Central memory CD8-positive, alpha-beta T cell (primary cell): ENCODE results near the gene GUCA2B.

Source experiments
- ATAC-seq: fragments of 150-1000 bp; cut with Tn5 transposase; replicated peaks from 2 replicates; pipeline ENCODE4 v1.10.0; 2022; ENCODE audit warnings: mild to moderate bottlenecking, moderate FRiP score, moderate number of reproducible peaks; ENCODE audit not compliant: poor library complexity, severe bottlenecking; ENCODE audit errors: extremely low read depth
- DNase-seq, 2 donors: peaks; one replicate each; pipeline ENCODE4 v3.0.0; 2021; ENCODE audit warnings: low spot score in 2 of 2
- H3K27ac Mint-ChIP-seq: one replicate; pipeline ENCODE4 v1.8.0; 2022; ENCODE audit warnings: low read depth, mild to moderate bottlenecking, moderate library complexity, mixed read lengths
- H3K27me3 Mint-ChIP-seq: one replicate; pipeline ENCODE4 v1.8.0; 2022; ENCODE audit warnings: mixed read lengths
- H3K36me3 Mint-ChIP-seq: one replicate; pipeline ENCODE4 v1.8.0; 2022; ENCODE audit warnings: mild to moderate bottlenecking, moderate library complexity, mixed read lengths; ENCODE audit not compliant: insufficient read depth
- H3K4me1 Mint-ChIP-seq: one replicate; pipeline ENCODE4 v1.8.0; 2022; ENCODE audit warnings: mixed read lengths
- H3K4me3 Mint-ChIP-seq: one replicate; pipeline ENCODE4 v1.8.0; 2022; ENCODE audit warnings: mild to moderate bottlenecking, moderate library complexity, mixed read lengths
- H3K9me3 Mint-ChIP-seq: one replicate; pipeline ENCODE4 v1.8.0; 2022; ENCODE audit warnings: mixed read lengths

Gene GUCA2B

GRCh38 chr1:42152907-42153600, at the start of gene GUCA2B:
TSS of gene GUCA2B (plus strand) at chr1:42153410. CDS start at chr1:42153451, 41 bp downstream.
- Mint-ChIP-seq H3K9me3 (no peaks in the 10 kb centered on the region), H3K36me3 (no peaks in the 10 kb centered on the region), H3K4me3 (no peak within 1 kb of the TSS), H3K4me1 (peaks cover 8% of the 10 kb centered on the region), H3K27ac (no peak within 1 kb of the TSS), H3K27me3 (peaks cover 37% of the 10 kb centered on the region)
- DNase-seq (no peak), ATAC-seq (no peak)

GRCh38 chr1:42105025-42105424, 48.2 kb upstream of the GUCA2B start:
- H3K9me3 Mint-ChIP-seq: no peaks in the 10 kb centered on the region
- H3K27ac Mint-ChIP-seq: no peak overlapping the region
- H3K4me3 Mint-ChIP-seq: no peak overlapping the region
- H3K27me3 Mint-ChIP-seq: peaks cover 31% of the 10 kb centered on the region
- H3K4me1 Mint-ChIP-seq: no peaks in the 10 kb centered on the region
- no peak for DNase-seq
- H3K36me3 Mint-ChIP-seq: no peaks in the 10 kb centered on the region
- ATAC-seq: no peak

GRCh38 chr1:42108309-42108708, 44.9 kb upstream of the GUCA2B start:
- no peak for DNase-seq
- ATAC-seq: no peak
- Mint-ChIP-seq H3K9me3 (no peaks in the 10 kb centered on the region), H3K27ac (no peak overlapping the region), H3K4me1 (no peaks in the 10 kb centered on the region), H3K27me3 (peaks cover 44% of the 10 kb centered on the region), H3K36me3 (no peaks in the 10 kb centered on the region), H3K4me3 (no peak overlapping the region)

GRCh38 chr1:42109600-42109999, 43.6 kb upstream of the GUCA2B start:
- ATAC-seq (no peak), DNase-seq (no peak)
- Mint-ChIP-seq H3K4me3 (no peak overlapping the region), H3K27me3 (peaks cover 53% of the 10 kb centered on the region), H3K9me3 (no peaks in the 10 kb centered on the region), H3K4me1 (no peaks in the 10 kb centered on the region), H3K27ac (no peak overlapping the region), H3K36me3 (no peaks in the 10 kb centered on the region)

GRCh38 chr1:42114229-42114628, 39.0 kb upstream of the GUCA2B start:
- Mint-ChIP-seq H3K27ac (no peak overlapping the region), H3K9me3 (no peaks in the 10 kb centered on the region), H3K4me1 (no peaks in the 10 kb centered on the region), H3K4me3 (no peak overlapping the region), H3K36me3 (no peaks in the 10 kb centered on the region), H3K27me3 (peaks cover 73% of the 10 kb centered on the region)
- DNase-seq: no peak
- no peak for ATAC-seq

GRCh38 chr1:42117214-42117613, 36.0 kb upstream of the GUCA2B start:
- no peak overlapping the region for H3K27ac Mint-ChIP-seq
- no peak overlapping the region for H3K4me3 Mint-ChIP-seq
- no peaks in the 10 kb centered on the region for H3K4me1 Mint-ChIP-seq
- peaks cover 55% of the 10 kb centered on the region for H3K27me3 Mint-ChIP-seq
- no peaks in the 10 kb centered on the region for H3K36me3 Mint-ChIP-seq
- no peaks in the 10 kb centered on the region for H3K9me3 Mint-ChIP-seq
- DNase-seq (no peak), ATAC-seq (no peak)

- no peak overlapping the region for H3K27ac Mint-ChIP-seq
- ATAC-seq (no peak), DNase-seq (no peak)
- no peaks in the 10 kb centered on the region for H3K9me3 Mint-ChIP-seq
- H3K27me3 Mint-ChIP-seq: peaks cover 47% of the 10 kb centered on the region
- no peak overlapping the region for H3K4me3 Mint-ChIP-seq
- H3K4me1 Mint-ChIP-seq: no peaks in the 10 kb centered on the region
- no peaks in the 10 kb centered on the region for H3K36me3 Mint-ChIP-seq
Measured at GRCh38 chr1:42118125-42118524, 35.1 kb upstream of the GUCA2B start.

- no peaks in the 10 kb centered on the region for H3K4me1 Mint-ChIP-seq
- no peak overlapping the region for H3K4me3 Mint-ChIP-seq
- DNase-seq (no peak), ATAC-seq (no peak)
- no peaks in the 10 kb centered on the region for H3K36me3 Mint-ChIP-seq
- no peaks in the 10 kb centered on the region for H3K9me3 Mint-ChIP-seq
- H3K27me3 Mint-ChIP-seq: peaks cover 28% of the 10 kb centered on the region
- H3K27ac Mint-ChIP-seq: no peak overlapping the region
Measured at GRCh38 chr1:42122408-42122807, 30.8 kb upstream of the GUCA2B start.

- ATAC-seq: no peak
- no peaks in the 10 kb centered on the region for H3K36me3 Mint-ChIP-seq
- H3K4me1 Mint-ChIP-seq: no peaks in the 10 kb centered on the region
- H3K4me3 Mint-ChIP-seq: no peak overlapping the region
- H3K27me3 Mint-ChIP-seq: peaks cover 24% of the 10 kb centered on the region
- H3K9me3 Mint-ChIP-seq: no peaks in the 10 kb centered on the region
- no peak for DNase-seq
- H3K27ac Mint-ChIP-seq: no peak overlapping the region
Measured at GRCh38 chr1:42125552-42125951, 27.7 kb upstream of the GUCA2B start.

GRCh38 chr1:42127767-42128166, 25.4 kb upstream of the GUCA2B start:
- DNase-seq (no peak), ATAC-seq (no peak)
- Mint-ChIP-seq H3K27ac (no peak overlapping the region), H3K27me3 (peaks cover 14% of the 10 kb centered on the region), H3K4me3 (no peak overlapping the region), H3K36me3 (no peaks in the 10 kb centered on the region), H3K9me3 (no peaks in the 10 kb centered on the region), H3K4me1 (no peaks in the 10 kb centered on the region)

GRCh38 chr1:42128499-42128898, 24.7 kb upstream of the GUCA2B start:
- Mint-ChIP-seq H3K4me3 (no peak overlapping the region), H3K4me1 (no peaks in the 10 kb centered on the region), H3K27ac (no peak overlapping the region), H3K27me3 (peaks cover 10% of the 10 kb centered on the region), H3K36me3 (no peaks in the 10 kb centered on the region), H3K9me3 (no peaks in the 10 kb centered on the region)
- DNase-seq (no peak), ATAC-seq (no peak)

GRCh38 chr1:42128964-42129363, 24.2 kb upstream of the GUCA2B start:
- H3K27ac Mint-ChIP-seq: no peak overlapping the region
- no peaks in the 10 kb centered on the region for H3K9me3 Mint-ChIP-seq
- peaks cover 5% of the 10 kb centered on the region for H3K27me3 Mint-ChIP-seq
- no peaks in the 10 kb centered on the region for H3K36me3 Mint-ChIP-seq
- ATAC-seq: no peak
- DNase-seq: no peak
- H3K4me3 Mint-ChIP-seq: no peak overlapping the region
- H3K4me1 Mint-ChIP-seq: no peaks in the 10 kb centered on the region

GRCh38 chr1:42130061-42130660, 23.0 kb upstream of the GUCA2B start:
- DNase-seq (no peak), ATAC-seq (no peak)
- Mint-ChIP-seq H3K4me3 (no peak overlapping the region), H3K36me3 (no peaks in the 10 kb centered on the region), H3K9me3 (no peaks in the 10 kb centered on the region), H3K27ac (no peak overlapping the region), H3K27me3 (peaks cover 1% of the 10 kb centered on the region), H3K4me1 (no peaks in the 10 kb centered on the region)
